AG10803 (cell line): ENCODE results near the gene TMEM169.

ENCODE experiments used
- DNase-seq: peaks from one replicate; pipeline ENCODE4 v3.0.0; 2010; ENCODE audit warnings: low read depth
- H3K4me3 ChIP-seq: 2 replicates; pipeline ENCODE4 v1.5.1; 2011; ENCODE audit warnings: mild to moderate bottlenecking, low read length, control low read depth
- CTCF ChIP-seq: conservative IDR thresholded peaks from 2 replicates; pipeline ENCODE4 v1.5.1; 2011; ENCODE audit warnings: mild to moderate bottlenecking, low read length, control low read depth, inconsistent platforms

TMEM169 gene

GRCh38 chr2:216084547-216084946 lies 2.8 kb downstream of the TMEM169 start:
- DNase-seq, result no peak
- H3K4me3 ChIP-seq, result no peak overlapping the region
- no peak for TF ChIP-seq CTCF

- no peak overlapping the region for H3K4me3 ChIP-seq
- no peak for DNase-seq
Observed at GRCh38 chr2:216086207-216086893, 4.6 kb downstream of the TMEM169 start.

GRCh38 chr2:216090369-216090786 lies 8.7 kb downstream of the TMEM169 start:
- H3K4me3 ChIP-seq, result no peak overlapping the region
- peak; percentile 40 for DNase-seq
- TF ChIP-seq CTCF, result no peak

More at GRCh38 chr2:216086207-216086893, 4.6 kb downstream of the TMEM169 start:
- TF ChIP-seq CTCF, result no peak

GRCh38 chr2:216092646-216093045 lies 10.9 kb downstream of the TMEM169 start:
- no peak for DNase-seq
- TF ChIP-seq CTCF, result no peak

GRCh38 chr2:216094701-216095100 lies 13.0 kb downstream of the TMEM169 start:
- no peak for TF ChIP-seq CTCF
- no peak for DNase-seq
- H3K4me3 ChIP-seq, result no peak overlapping the region

More at GRCh38 chr2:216092646-216093045, 10.9 kb downstream of the TMEM169 start:
- H3K4me3 ChIP-seq, result no peak overlapping the region

- no peak overlapping the region for H3K4me3 ChIP-seq
- no peak for TF ChIP-seq CTCF
Observed at GRCh38 chr2:216098421-216099334, 17.0 kb downstream of the TMEM169 start.

More at GRCh38 chr2:216098421-216099334, 17.0 kb downstream of the TMEM169 start:
- DNase-seq, result no peak
